ENCODE measurements around the gene SLC37A1. TPM values are rescaled to one million over a fixed set of nuclear protein-coding genes. Genes with fewer than 3 reads are reported as not detected.

Gene SLC37A1
- total and polyA plus RNA-seq, 2 donors from 2014 or later: 3.4 to 21.8 TPM

GRCh38 chr21:42493109-42494060 lies 20.3 kb upstream of the SLC37A1 start:
- H3K4me1 ChIP-seq (ENCODE audit: control insufficient read depth in 2 of 3, insufficient read depth in 2 of 3, low read depth in 1 of 3, low read length in 3 of 3): peaks cover 0 to 8% (median 0%) of the 10 kb centered on the region in 3 donors
- no peak overlapping the region for H3K4me3 ChIP-seq (ENCODE audit: low read length in 3 of 3)
- TF ChIP-seq, protein P1, sequence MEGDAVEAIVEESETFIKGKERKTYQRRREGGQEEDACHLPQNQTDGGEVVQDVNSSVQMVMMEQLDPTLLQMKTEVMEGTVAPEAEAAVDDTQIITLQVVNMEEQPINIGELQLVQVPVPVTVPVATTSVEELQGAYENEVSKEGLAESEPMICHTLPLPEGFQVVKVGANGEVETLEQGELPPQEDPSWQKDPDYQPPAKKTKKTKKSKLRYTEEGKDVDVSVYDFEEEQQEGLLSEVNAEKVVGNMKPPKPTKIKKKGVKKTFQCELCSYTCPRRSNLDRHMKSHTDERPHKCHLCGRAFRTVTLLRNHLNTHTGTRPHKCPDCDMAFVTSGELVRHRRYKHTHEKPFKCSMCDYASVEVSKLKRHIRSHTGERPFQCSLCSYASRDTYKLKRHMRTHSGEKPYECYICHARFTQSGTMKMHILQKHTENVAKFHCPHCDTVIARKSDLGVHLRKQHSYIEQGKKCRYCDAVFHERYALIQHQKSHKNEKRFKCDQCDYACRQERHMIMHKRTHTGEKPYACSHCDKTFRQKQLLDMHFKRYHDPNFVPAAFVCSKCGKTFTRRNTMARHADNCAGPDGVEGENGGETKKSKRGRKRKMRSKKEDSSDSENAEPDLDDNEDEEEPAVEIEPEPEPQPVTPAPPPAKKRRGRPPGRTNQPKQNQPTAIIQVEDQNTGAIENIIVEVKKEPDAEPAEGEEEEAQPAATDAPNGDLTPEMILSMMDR (IDR thresholded peaks at IDR 0.05; ENCODE audit: borderline replicate concordance, extremely low read depth, insufficient read depth): no peak
- DNase-seq (peak in 1 of 5 donors; percentile 30), FAIRE-seq (no peak)
- H3K27ac ChIP-seq (ENCODE audit: low read depth in 2 of 2, low read length in 2 of 2): no peak overlapping the region
- no peak overlapping the region for H3K9ac ChIP-seq (ENCODE audit: low read length in 3 of 3)
- no peaks in the 10 kb centered on the region for H3K9me3 ChIP-seq (ENCODE audit: control insufficient read depth in 2 of 3, insufficient read depth in 1 of 3, low read length in 3 of 3)
- H3K27me3 ChIP-seq (ENCODE audit: control insufficient read depth, insufficient read depth, low read length): no peaks in the 10 kb centered on the region
- no peaks in the 10 kb centered on the region for H3K36me3 ChIP-seq (ENCODE audit: control insufficient read depth in 2 of 3, insufficient read depth in 3 of 3, low read length in 3 of 3)
- intact Hi-C loops (cut with DNase I): no loop called here

DNA sequence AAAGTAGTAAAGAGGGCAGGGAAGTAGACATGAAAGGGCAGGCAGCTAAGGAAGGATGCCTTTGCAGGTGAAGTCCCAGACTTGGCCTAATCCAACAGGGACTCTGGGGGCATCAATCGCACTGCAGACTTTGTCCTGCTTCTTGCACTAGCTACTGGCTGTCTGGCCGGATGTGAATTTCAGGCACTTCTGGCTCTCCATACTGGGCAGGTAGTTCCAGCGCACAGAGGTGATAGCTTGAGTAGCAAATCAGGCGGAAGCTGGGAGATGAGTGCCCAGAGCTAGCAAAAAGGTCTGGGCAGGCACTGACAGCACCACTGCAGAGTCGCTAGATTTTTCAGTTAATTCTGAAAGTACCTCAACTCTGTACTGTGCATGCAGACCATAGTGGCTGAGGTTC lies 18.6 kb upstream of the SLC37A1 start:
- TF ChIP-seq, protein P1 (IDR thresholded peaks at IDR 0.05; ENCODE audit: borderline replicate concordance, extremely low read depth, insufficient read depth): no peak
- H3K9me3 ChIP-seq (ENCODE audit: control insufficient read depth in 2 of 3, insufficient read depth in 1 of 3, low read length in 3 of 3): no peaks in the 10 kb centered on the region
- intact Hi-C loops (cut with DNase I): no loop called here

GRCh38 chr21:42495765-42496119 lies 17.9 kb upstream of the SLC37A1 start:
- peak overlapping the region; percentile 17 to 42 for H3K27ac ChIP-seq (ENCODE audit: low read depth in 2 of 2, low read length in 2 of 2)
- FAIRE-seq (no peak), DNase-seq (peak in 1 of 5 donors; percentile 62)
- H3K4me3 ChIP-seq (ENCODE audit: low read length in 3 of 3): peak overlapping the region; percentile 78 to 83 (median 82)
- TF ChIP-seq, protein P1 (IDR thresholded peaks at IDR 0.05; ENCODE audit: borderline replicate concordance, extremely low read depth, insufficient read depth): no peak
- peaks cover 0 to 8% (median 0%) of the 10 kb centered on the region in 3 donors for H3K4me1 ChIP-seq (ENCODE audit: control insufficient read depth in 2 of 3, insufficient read depth in 2 of 3, low read depth in 1 of 3, low read length in 3 of 3)
- H3K9me3 ChIP-seq (ENCODE audit: control insufficient read depth in 2 of 3, insufficient read depth in 1 of 3, low read length in 3 of 3): no peaks in the 10 kb centered on the region
- H3K27me3 ChIP-seq (ENCODE audit: control insufficient read depth, insufficient read depth, low read length): no peaks in the 10 kb centered on the region
- peak overlapping the region in 2 of 3 donors; percentile 53 to 70 for H3K9ac ChIP-seq (ENCODE audit: low read length in 3 of 3)
- H3K36me3 ChIP-seq (ENCODE audit: control insufficient read depth in 2 of 3, insufficient read depth in 3 of 3, low read length in 3 of 3): no peaks in the 10 kb centered on the region
- intact Hi-C loops (cut with DNase I): no loop called here

More for the DNA sequence above, 18.6 kb upstream of the SLC37A1 start:
- Histone ChIP-seq H3K36me3 (ENCODE audit: control insufficient read depth in 2 of 3, insufficient read depth in 3 of 3, low read length in 3 of 3) (no peaks in the 10 kb centered on the region), H3K27me3 (ENCODE audit: control insufficient read depth, insufficient read depth, low read length) (no peaks in the 10 kb centered on the region), H3K9ac (ENCODE audit: low read length in 3 of 3) (no peak overlapping the region), H3K27ac (ENCODE audit: low read depth in 2 of 2, low read length in 2 of 2) (no peak overlapping the region), H3K4me3 (ENCODE audit: low read length in 3 of 3) (no peak overlapping the region), H3K4me1 (ENCODE audit: control insufficient read depth in 2 of 3, insufficient read depth in 2 of 3, low read depth in 1 of 3, low read length in 3 of 3) (peaks cover 0 to 8% (median 0%) of the 10 kb centered on the region in 3 donors)
- FAIRE-seq: no peak
- DNase-seq: peak in 2 of 5 donors; percentile 33 to 45

All from kidney (tissue), 14 donors.